Nephron progenitor cell (in vitro differentiated cells): ENCODE data around the gene FAM9A.

Experiments
- DNase-seq: peaks from one replicate; pipeline ENCODE4 v3.0.0; 2021
- H3K27ac Mint-ChIP-seq: 2 replicates; pipeline ENCODE4 v1.8.0; 2021; ENCODE audit warnings: mild to moderate bottlenecking, moderate library complexity, mixed read lengths
- H3K27me3 Mint-ChIP-seq: 2 replicates; pipeline ENCODE4 v1.8.0; 2021; ENCODE audit warnings: mild to moderate bottlenecking, low read depth, mixed read lengths; ENCODE audit not compliant: poor library complexity
- H3K36me3 Mint-ChIP-seq: 2 replicates; pipeline ENCODE4 v1.8.0; 2021; ENCODE audit warnings: low read depth, mixed read lengths
- H3K4me1 Mint-ChIP-seq: 2 replicates; pipeline ENCODE4 v1.8.0; 2021; ENCODE audit warnings: mixed read lengths
- H3K4me3 Mint-ChIP-seq: 2 replicates; pipeline ENCODE4 v1.8.0; 2021; ENCODE audit warnings: mild to moderate bottlenecking, moderate library complexity, mixed read lengths
- H3K9me3 Mint-ChIP-seq: 2 replicates; pipeline ENCODE4 v1.8.0; 2021; ENCODE audit warnings: mild to moderate bottlenecking, moderate library complexity, mixed read lengths
- CTCF ChIP-seq: fragments of 200-600 bp; sonication (generic); IDR thresholded peaks from 2 replicates; pipeline ENCODE4 v1.5.0; 2021; ENCODE audit warnings: antibody characterized with exemption

FAM9A gene

GRCh38 chrX:8755116-8755515 lies 46.1 kb downstream of the FAM9A start:
- no peak overlapping the region for H3K27ac Mint-ChIP-seq
- H3K4me3 Mint-ChIP-seq, result no peak overlapping the region
- peaks cover 6% of the 10 kb centered on the region for H3K9me3 Mint-ChIP-seq
- H3K27me3 Mint-ChIP-seq, result peaks cover 12% of the 10 kb centered on the region
- no peaks in the 10 kb centered on the region for H3K4me1 Mint-ChIP-seq
- no peaks in the 10 kb centered on the region for H3K36me3 Mint-ChIP-seq
- TF ChIP-seq CTCF, result peak; percentile 27
- no peak for DNase-seq

GRCh38 chrX:8749697-8750096 lies 51.5 kb downstream of the FAM9A start:
- H3K4me1 Mint-ChIP-seq, result no peaks in the 10 kb centered on the region
- no peak overlapping the region for H3K4me3 Mint-ChIP-seq
- H3K27me3 Mint-ChIP-seq, result peaks cover 37% of the 10 kb centered on the region
- no peak for TF ChIP-seq CTCF
- no peaks in the 10 kb centered on the region for H3K9me3 Mint-ChIP-seq
- DNase-seq, result no peak
- H3K27ac Mint-ChIP-seq, result no peak overlapping the region
- H3K36me3 Mint-ChIP-seq, result no peaks in the 10 kb centered on the region

- TF ChIP-seq CTCF, result peak; percentile 71
- no peaks in the 10 kb centered on the region for H3K9me3 Mint-ChIP-seq
- peak; percentile 32 for DNase-seq
- no peak overlapping the region for H3K27ac Mint-ChIP-seq
- no peaks in the 10 kb centered on the region for H3K36me3 Mint-ChIP-seq
- no peaks in the 10 kb centered on the region for H3K4me1 Mint-ChIP-seq
- no peak overlapping the region for H3K4me3 Mint-ChIP-seq
- H3K27me3 Mint-ChIP-seq, result peaks cover 33% of the 10 kb centered on the region
These were observed 52.3 kb downstream of the FAM9A start for GRCh38 chrX:8748855-8749254.

- H3K9me3 Mint-ChIP-seq, result no peaks in the 10 kb centered on the region
- peaks cover 14% of the 10 kb centered on the region for H3K27me3 Mint-ChIP-seq
- no peak overlapping the region for H3K4me3 Mint-ChIP-seq
- no peak overlapping the region for H3K27ac Mint-ChIP-seq
- peaks cover 14% of the 10 kb centered on the region for H3K4me1 Mint-ChIP-seq
- H3K36me3 Mint-ChIP-seq, result no peaks in the 10 kb centered on the region
- DNase-seq, result peak; percentile 79
- TF ChIP-seq CTCF, result peak; percentile 75
These were observed 58.0 kb downstream of the FAM9A start for GRCh38 chrX:8743126-8743732.

GRCh38 chrX:8741981-8742380 lies 59.2 kb downstream of the FAM9A start:
- DNase-seq, result no peak
- Mint-ChIP-seq H3K9me3 (no peaks in the 10 kb centered on the region), H3K27ac (no peak overlapping the region), H3K36me3 (no peaks in the 10 kb centered on the region), H3K4me1 (peaks cover 18% of the 10 kb centered on the region), H3K27me3 (peaks cover 12% of the 10 kb centered on the region), H3K4me3 (no peak overlapping the region)
- TF ChIP-seq CTCF, result no peak
